K562 (cell line): ENCODE measurements around the gene ITSN1.

Experiments used
- BCLAF1 ChIP-seq, 2 experiments: fragments of 450-650 bp in 1 of 2; IDR thresholded peaks; 2 replicates each; pipeline ENCODE4 v1.6.1; 2011 to 2017; ENCODE audit warnings: low read depth in 2 of 2, antibody characterized with exemption in 1 of 2, borderline replicate concordance in 1 of 2, low read length in 1 of 2, mild to moderate bottlenecking in 1 of 2, mixed read lengths in 1 of 2; ENCODE audit not compliant: control insufficient read depth in 1 of 2
- CTCF ChIP-seq, 3 experiments: IDR thresholded peaks in 2 of 3; conservative IDR thresholded peaks in 1 of 3; 2 replicates each; pipeline ENCODE4 v1.5.1; 2011 to 2012; ENCODE audit warnings: low read length in 3 of 3, mild to moderate bottlenecking in 3 of 3, control low read depth in 2 of 3, improper control_type of control experiment in 1 of 3, inconsistent platforms in 1 of 3, low read depth in 1 of 3, mixed read lengths in 1 of 3, moderate library complexity in 1 of 3; ENCODE audit not compliant: insufficient read depth in 2 of 3
- FOXJ3 ChIP-seq: sonication (generic); formaldehyde crosslinking; IDR thresholded peaks from 2 replicates; pipeline ENCODE4 v1.4.0; 2020; ENCODE audit warnings: mild to moderate bottlenecking, missing genetic modification reagents
- HOMEZ ChIP-seq: fragments of 250-450 bp; sonication (Bioruptor Pico); IDR thresholded peaks from 2 replicates; pipeline ENCODE4 v1.4.0; 2020; ENCODE audit warnings: mild to moderate bottlenecking, moderate library complexity
- MAFK ChIP-seq: IDR thresholded peaks from 2 replicates; pipeline ENCODE4 v1.6.1; 2011; ENCODE audit warnings: low read length, improper control_type of control experiment
- PHF8 ChIP-seq: fragments of 200-600 bp; sonication (generic); IDR thresholded peaks from 2 replicates; pipeline ENCODE4 v1.6.1; 2012; ENCODE audit warnings: mixed run types, mild to moderate bottlenecking, inconsistent platforms, low read length, moderate library complexity, borderline replicate concordance
- POLR2A ChIP-seq: fragments of 450-650 bp; conservative IDR thresholded peaks from 2 replicates; pipeline ENCODE4 v1.6.1; 2016
- RAD21 ChIP-seq, 2 experiments: fragments of 250-450 bp in 1 of 2; fragments of 450-650 bp in 1 of 2; sonication (Bioruptor Pico) in 1 of 2; formaldehyde crosslinking in 1 of 2; IDR thresholded peaks in 1 of 2; conservative IDR thresholded peaks in 1 of 2; 2 replicates each; pipeline versions ENCODE4 v1.4.0 to v1.8.0; 2020 to 2022; ENCODE audit warnings: mild to moderate bottlenecking in 2 of 2, moderate library complexity in 1 of 2
- TCFL5 ChIP-seq: fragments of 250-450 bp; sonication (Bioruptor Pico); conservative IDR thresholded peaks from 2 replicates; pipeline ENCODE4 v1.6.1; 2021; ENCODE audit warnings: mild to moderate bottlenecking, moderate library complexity, matching md5 sums
- ZEB2 ChIP-seq: fragments of 450-650 bp; IDR thresholded peaks from 2 replicates; pipeline ENCODE4 v1.6.1; 2016

GRCh38 chr21:33698087-33698860 is 56.0 kb downstream of the ITSN1 start:
- TF ChIP-seq PHF8 = no peak
- TF ChIP-seq ZEB2 = no peak
- TF ChIP-seq HOMEZ = no peak
- no peak for TF ChIP-seq BCLAF1 (IDR thresholded peaks at IDR 0.05; ENCODE audit: borderline replicate concordance in 1 of 2, control insufficient read depth in 1 of 2, low read depth in 2 of 2, low read length in 1 of 2)
- TF ChIP-seq RAD21 (CRISPR knock-in tag; conservative IDR thresholded peaks at IDR 0.05 in 1 of 2, IDR thresholded peaks at IDR 0.05 in 1 of 2) = no peak
- no peak for TF ChIP-seq POLR2A
- no peak for TF ChIP-seq CTCF (IDR thresholded peaks at IDR 0.05 in 2 of 3, conservative IDR thresholded peaks at IDR 0.05 in 1 of 3; ENCODE audit: insufficient read depth in 2 of 3, low read depth in 1 of 3, low read length in 3 of 3)
- no peak for TF ChIP-seq FOXJ3
- no peak for TF ChIP-seq TCFL5 (CRISPR knock-in tag)
- no peak for TF ChIP-seq MAFK
